MM.1S (cell line): ENCODE results near the gene NR6A1.

ENCODE experiments used
- CTCF ChIP-seq: fragments of 300-600 bp; sonication (generic); IDR thresholded peaks from 2 replicates; pipeline ENCODE4 v1.5.1; 2016; ENCODE audit warnings: antibody characterized with exemption, low read length, mixed read lengths
- EZH2 ChIP-seq: fragments of 300-600 bp; sonication (generic); optimal IDR thresholded peaks from 2 replicates; pipeline ENCODE3; 2017; ENCODE audit warnings: low read depth, mild to moderate bottlenecking, antibody characterized with exemption, low read length, mixed read lengths
- EZH2phosphoT487 ChIP-seq: fragments of 300-600 bp; sonication (generic); IDR thresholded peaks from 2 replicates; pipeline ENCODE4 v1.6.1; 2018; ENCODE audit warnings: antibody characterized with exemption, low read length

DNA sequence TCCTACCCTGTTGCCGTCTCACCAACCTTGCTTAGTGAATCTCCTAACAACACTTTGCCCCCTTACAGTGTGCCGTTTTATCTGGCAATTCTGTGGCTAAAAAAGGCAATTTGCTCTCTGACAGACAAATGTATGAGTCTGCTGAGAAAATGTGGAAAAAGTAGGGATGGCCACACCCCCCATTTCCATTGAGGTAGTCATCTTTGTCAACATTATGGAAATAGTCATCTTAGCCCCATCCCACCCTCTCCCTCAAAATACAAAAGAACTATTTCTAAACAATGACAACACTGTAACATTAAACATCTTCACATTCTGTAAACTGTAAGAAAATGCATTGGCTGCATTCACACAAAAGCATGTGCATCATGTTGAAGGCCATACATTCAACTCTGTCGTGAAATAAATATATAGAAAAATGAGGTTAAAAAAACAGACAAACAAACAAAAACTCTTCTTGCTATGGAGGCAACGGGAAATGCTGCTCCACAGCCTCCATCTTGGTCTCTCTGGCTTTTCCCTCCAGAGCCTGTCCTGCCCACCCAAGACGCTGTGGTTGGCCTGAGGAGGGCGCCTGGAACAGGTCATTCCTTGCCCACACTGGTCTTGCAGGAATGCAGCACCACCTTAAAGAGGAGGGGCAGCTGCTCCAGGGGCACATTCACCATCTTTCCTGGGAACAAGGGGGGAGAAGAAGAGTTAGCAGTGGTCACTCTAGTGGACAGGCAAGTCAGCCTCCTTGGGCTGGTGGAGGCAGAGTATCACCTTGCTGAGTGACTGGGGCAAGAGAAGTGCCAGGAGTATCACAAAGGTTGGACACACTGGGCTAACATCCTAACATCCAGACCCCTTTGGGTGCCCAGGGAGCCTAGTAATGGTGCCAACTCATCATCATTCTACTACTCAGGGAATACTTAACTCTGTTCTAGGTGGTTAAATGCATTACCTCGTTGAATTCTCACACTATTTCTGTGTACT, 248.7 kb downstream of the NR6A1 start:
- TF ChIP-seq EZH2 (no peak), CTCF (no peak), EZH2phosphoT487 (no peak)
